IMR-90 (cell line): ENCODE results near the gene SENP6. TPM values are rescaled to one million over a fixed set of nuclear protein-coding genes. Genes with fewer than 3 reads are reported as not detected.
A peak's percentile ranks its signal among the peaks of the same experiment; 100 is the strongest.

Experiments used
- ATAC-seq: fragments of 200-7000 bp; cut with Tn5 transposase; 2 replicates; pipeline ENCODE4 v1.9.1; 2020; ENCODE audit warnings: low read depth, mild to moderate bottlenecking, moderate library complexity
- BruUV-seq: library from RNA; stranded (reverse); fragments of 400-500 nt; replicated peaks from 2 replicates; lab custom pipeline; 2021; lab: Mats Ljungman, UMichigan
- CTCF ChIA-PET: fragments of 300-600 bp; formaldehyde crosslinking; extraction: SDS; loops from one replicate; lab custom pipeline; 2021; ENCODE audit warnings: antibody characterized with exemption; lab: Yijun Ruan, JAX
- POLR2A ChIA-PET: fragments of 300-600 bp; sonication (Branson Sonifier 250); formaldehyde crosslinking; loops from one replicate; lab custom pipeline; 2022; ENCODE audit warnings: antibody characterized with exemption; ENCODE audit not compliant: unreplicated experiment; lab: Charles Lee
- DNase-seq: peaks from one replicate; pipeline ENCODE4 v3.0.0; 2013
- H2AFZ ChIP-seq: replicated peaks from 2 replicates; pipeline ENCODE3; 2013; ENCODE audit warnings: low read length, mild to moderate bottlenecking; ENCODE audit not compliant: poor library complexity
- H2AK5ac ChIP-seq: 2 replicates; pipeline ENCODE4 v1.6.1; 2013; ENCODE audit warnings: low read depth, low read length, inconsistent platforms
- H2AK9ac ChIP-seq: replicated peaks from 2 replicates; pipeline ENCODE3; 2013; ENCODE audit warnings: mild to moderate bottlenecking, low read depth, low read length, moderate library complexity; ENCODE audit not compliant: poor library complexity
- H2BK120ac ChIP-seq: 2 replicates; pipeline ENCODE4 v1.6.1; 2013; ENCODE audit warnings: low read depth, low read length, inconsistent platforms
- H2BK15ac ChIP-seq: 3 replicates; pipeline ENCODE4 v1.6.1; 2013; ENCODE audit warnings: low read depth, low read length, inconsistent platforms
- H2BK20ac ChIP-seq: 2 replicates; pipeline ENCODE4 v1.6.1; 2013; ENCODE audit warnings: low read depth, mild to moderate bottlenecking, inconsistent platforms, low read length, moderate library complexity
- H2BK5ac ChIP-seq: 2 replicates; pipeline ENCODE4 v1.6.1; 2013; ENCODE audit warnings: mild to moderate bottlenecking, low read depth, low read length, inconsistent platforms; ENCODE audit not compliant: poor library complexity, severe bottlenecking
- H3K14ac ChIP-seq: replicated peaks from 2 replicates; pipeline ENCODE4 v1.6.1; 2013; ENCODE audit warnings: low read depth, low read length, inconsistent platforms
- H3K18ac ChIP-seq: 2 replicates; pipeline ENCODE4 v1.6.1; 2013; ENCODE audit warnings: low read depth, low read length, control low read depth
- H3K23ac ChIP-seq: 2 replicates; pipeline ENCODE4 v1.6.1; 2013; ENCODE audit warnings: low read depth, low read length, inconsistent platforms
- H3K27ac ChIP-seq: 2 replicates; pipeline ENCODE4 v1.5.1; 2013; ENCODE audit warnings: mild to moderate bottlenecking, control low read depth, low read length; ENCODE audit not compliant: insufficient read depth
- H3K27me3 ChIP-seq: 2 replicates; pipeline ENCODE4 v1.6.1; 2013; ENCODE audit warnings: low read length; ENCODE audit not compliant: control insufficient read depth, insufficient read depth
- H3K36me3 ChIP-seq: 2 replicates; pipeline ENCODE4 v1.6.1; 2013; ENCODE audit warnings: low read length, mixed read lengths; ENCODE audit not compliant: control insufficient read depth, insufficient read depth
- H3K4ac ChIP-seq: 2 replicates; pipeline ENCODE4 v1.6.1; 2013; ENCODE audit warnings: low read depth, low read length, inconsistent platforms
- H3K4me1 ChIP-seq: 2 replicates; pipeline ENCODE4 v1.6.1; 2013; ENCODE audit warnings: low read length, mixed read lengths; ENCODE audit not compliant: control insufficient read depth, insufficient read depth
- H3K4me2 ChIP-seq: 2 replicates; pipeline ENCODE4 v1.6.1; 2013; ENCODE audit warnings: low read depth, mild to moderate bottlenecking, control low read depth, low read length, moderate library complexity
- H3K4me3 ChIP-seq: 2 replicates; pipeline ENCODE4 v1.5.1; 2013; ENCODE audit warnings: low read depth, mild to moderate bottlenecking, control low read depth, low read length, moderate library complexity; ENCODE audit not compliant: insufficient read depth
- H3K56ac ChIP-seq: 2 replicates; pipeline ENCODE4 v1.6.1; 2013; ENCODE audit warnings: low read length, inconsistent platforms; ENCODE audit not compliant: insufficient read depth; ENCODE audit errors: extremely low read depth
- H3K79me1 ChIP-seq, 2 experiments: 2 replicates each; pipeline ENCODE4 v1.6.1; 2013; ENCODE audit warnings: low read length in 2 of 2, inconsistent platforms in 1 of 2, low read depth in 1 of 2
- H3K9ac ChIP-seq: 2 replicates; pipeline ENCODE4 v1.6.1; 2013; ENCODE audit warnings: low read depth, low read length, control low read depth
- H3K9me1 ChIP-seq: 2 replicates; pipeline ENCODE4 v1.6.1; 2013; ENCODE audit warnings: low read length, inconsistent platforms; ENCODE audit not compliant: insufficient read depth
- H3K9me3 ChIP-seq: 2 replicates; pipeline ENCODE4 v1.6.1; 2013; ENCODE audit warnings: low read length; ENCODE audit not compliant: control insufficient read depth, insufficient read depth
- H4K20me1 ChIP-seq: 2 replicates; pipeline ENCODE4 v1.6.1; 2013; ENCODE audit warnings: low read length, inconsistent platforms; ENCODE audit not compliant: insufficient read depth
- H4K5ac ChIP-seq: 2 replicates; pipeline ENCODE4 v1.6.1; 2013; ENCODE audit warnings: mild to moderate bottlenecking, low read depth, low read length, control low read depth
- H4K8ac ChIP-seq, 2 experiments: 2 replicates each; pipeline ENCODE4 v1.6.1; 2013; ENCODE audit warnings: low read depth in 2 of 2, low read length in 2 of 2, control low read depth in 1 of 2, inconsistent platforms in 1 of 2
- H4K91ac ChIP-seq: 2 replicates; pipeline ENCODE4 v1.6.1; 2013; ENCODE audit warnings: low read depth, low read length, inconsistent platforms; ENCODE audit not compliant: insufficient read depth
- BHLHE40 ChIP-seq: fragments of 150-350 bp; IDR thresholded peaks from 2 replicates; pipeline ENCODE4 v1.6.1; 2016; ENCODE audit warnings: mild to moderate bottlenecking, low read depth, low read length
- CEBPB ChIP-seq: IDR thresholded peaks from 2 replicates; pipeline ENCODE4 v1.6.1; 2012; ENCODE audit warnings: low read depth, low read length, improper control_type of control experiment
- CHD1 ChIP-seq: IDR thresholded peaks from 2 replicates; pipeline ENCODE4 v1.6.1; 2012; ENCODE audit warnings: low read depth, low read length, improper control_type of control experiment
- CTCF ChIP-seq: conservative IDR thresholded peaks from 2 replicates; pipeline ENCODE4 v1.5.1; 2012; ENCODE audit warnings: mild to moderate bottlenecking, low read depth, low read length, improper control_type of control experiment
- FOS ChIP-seq: fragments of 150-350 bp; IDR thresholded peaks from 2 replicates; pipeline ENCODE4 v1.6.1; 2016; ENCODE audit warnings: low read depth, low read length
- MAZ ChIP-seq: IDR thresholded peaks from 2 replicates; pipeline ENCODE4 v1.6.1; 2012; ENCODE audit warnings: low read depth, mild to moderate bottlenecking, low read length, improper control_type of control experiment, moderate library complexity, borderline replicate concordance
- MXI1 ChIP-seq: IDR thresholded peaks from 2 replicates; pipeline ENCODE4 v1.6.1; 2012; ENCODE audit warnings: low read depth, mild to moderate bottlenecking, low read length, moderate library complexity, borderline replicate concordance
- NFE2L2 ChIP-seq: fragments of 150-350 bp; IDR thresholded peaks from 2 replicates; pipeline ENCODE4 v1.6.1; 2016; ENCODE audit warnings: low read depth, mild to moderate bottlenecking, low read length
- POLR2A ChIP-seq: IDR thresholded peaks from 2 replicates; pipeline ENCODE4 v1.6.1; 2012; ENCODE audit warnings: mild to moderate bottlenecking, low read depth, low read length
- RAD21 ChIP-seq: IDR thresholded peaks from 2 replicates; pipeline ENCODE4 v1.6.1; 2012; ENCODE audit warnings: low read length, improper control_type of control experiment
- RFX5 ChIP-seq: IDR thresholded peaks from 2 replicates; pipeline ENCODE4 v1.8.0; 2012; ENCODE audit warnings: low read depth, mild to moderate bottlenecking, low read length, moderate library complexity
- USF2 ChIP-seq: fragments of 150-350 bp; IDR thresholded peaks from 2 replicates; pipeline ENCODE4 v1.6.1; 2017; ENCODE audit warnings: mild to moderate bottlenecking, antibody characterized with exemption, low read length, low read depth
- WGBS, 2 experiments: methylation state at CpG; one replicate each; pipeline versions ENCODE4 v1.1.5 to v1.1.7; 2013; ENCODE audit warnings: missing lambda C conversion rate in 2 of 2; ENCODE audit not compliant: insufficient read length in 1 of 2; ENCODE audit errors: extremely low coverage in 2 of 2; 5-methylcytosine and 5-hydroxymethylcytosine counted together
- dilution Hi-C: fragments of 300-500 bp; cut with HindIII; formaldehyde crosslinking; loops from one replicate; pipeline ENCODE4 v1.14.3; 2018; ENCODE audit warnings: low sequenced_read_pairs; ENCODE audit not compliant: unreplicated experiment
- in situ Hi-C: fragments of 300-500 bp; cut with MboI; formaldehyde crosslinking; loops from 3 replicates; pipeline ENCODE4 v1.14.3; 2019; ENCODE audit warnings: low sequenced_read_pairs, inconsistent platforms, mixed read lengths
- intact Hi-C: fragments of 100-400 bp; cut with micrococcal nuclease; formaldehyde crosslinking; loops from 2 replicates; pipeline ENCODE4 v1.10.0; 2022
- polyA plus RNA-seq, 3 experiments: library from polyadenylated mRNA; depleted of rRNA; stranded (reverse); fragments of >200 nt; gene quantifications; 2 replicates each; pipeline ENCODE4 v1.2.3, GENCODE V29; 2012; ENCODE audit warnings: low replicate concordance in 1 of 3
- total RNA-seq: library from RNA; depleted of rRNA; stranded (reverse); fragments of >200 nt; gene quantifications from 2 replicates; pipeline ENCODE4 v1.2.3, GENCODE V29; 2012

The SENP6 gene
- total and polyA plus RNA-seq, 2 of the 4 experiments (the other 2 are of a cell fraction), result 23.1 to 25.8 TPM

- no peak for ATAC-seq
- dilution Hi-C loops, result no loop called here
Observed at GRCh38 chr6:75757295-75757694, 155.6 kb downstream of the SENP6 start.

More at GRCh38 chr6:75757295-75757694, 155.6 kb downstream of the SENP6 start:
- BruUV-seq, result no TSS peak
- no peak overlapping the region for H3K9ac ChIP-seq
- no peak overlapping the region for H2BK15ac ChIP-seq
- no peaks in the 10 kb centered on the region; the same call in 1 of the 2 replicates for H4K20me1 ChIP-seq
- no peak overlapping the region for H2BK5ac ChIP-seq
- H2AK9ac ChIP-seq, result no peak overlapping the region
- H2BK120ac ChIP-seq, result no peak overlapping the region
- H3K4me2 ChIP-seq, result no peak overlapping the region
- no peak overlapping the region for H4K8ac ChIP-seq
- no peak overlapping the region for H3K18ac ChIP-seq
- H2BK20ac ChIP-seq, result no peak overlapping the region
- peaks cover 5% of the 10 kb centered on the region for H3K4me1 ChIP-seq
- no peak overlapping the region for H2AFZ ChIP-seq
- no peaks in the 10 kb centered on the region for H3K36me3 ChIP-seq
- POLR2A ChIA-PET, result no interaction called here
- peaks cover 5% of the 10 kb centered on the region; the same call in 1 of the 2 replicates for H3K9me1 ChIP-seq
- H4K91ac ChIP-seq, result no peak overlapping the region
- CTCF ChIA-PET, result no interaction called here
- no CpG with 5 or more reads among the region's 3 CpGs for WGBS, 2 experiments
- H3K14ac ChIP-seq, result no peak overlapping the region
- TF ChIP-seq MAZ (no peak), FOS (no peak), USF2 (no peak), CEBPB (no peak), RAD21 (no peak), CHD1 (no peak), CTCF (no peak), NFE2L2 (no peak), RFX5 (no peak), BHLHE40 (no peak), POLR2A (no peak), MXI1 (no peak)
- H3K79me1 ChIP-seq, result peaks cover 18 to 40% of the 10 kb centered on the region in 2 experiments; a peak in 3 of 4 replicates
- H3K27ac ChIP-seq, result no peak overlapping the region
- intact Hi-C loops (loop anchor here (10.0 kb wide), 1 partner anchor 472 kb away; the partner anchor contains the start of gene TMEM30A), in situ Hi-C loops (no loop called here)
- H3K23ac ChIP-seq, result no peak overlapping the region
- H2AK5ac ChIP-seq, result peak overlapping the region; percentile 71
- H3K4me3 ChIP-seq, result no peak overlapping the region
- H3K27me3 ChIP-seq, result no peaks in the 10 kb centered on the region
- H3K56ac ChIP-seq, result no peak overlapping the region
- H3K4ac ChIP-seq, result no peak overlapping the region
- H4K5ac ChIP-seq, result no peak overlapping the region
- DNase-seq, result no peak
- H3K9me3 ChIP-seq, result no peaks in the 10 kb centered on the region
